NCI-H1417 treated with DMSO at 0.1 percent for 48 hours (cell line): ENCODE data around the gene HORMAD2.
"Not testable (repeated sequence)": the region's sequence is repeated elsewhere in the genome, so short reads cannot be mapped to it uniquely, and the experiment has no call there.

Experiments used
- DNase-seq: peaks from one replicate; lab custom pipeline; 2025; lab: John Stamatoyannopoulos, UW

Gene HORMAD2

GRCh38 chr22:30057375-30057774 lies 22.9 kb upstream of the HORMAD2 start:
- DNase-seq: no peak

GRCh38 chr22:30059346-30060020 lies 20.8 kb upstream of the HORMAD2 start:
- DNase-seq: not testable (repeated sequence)

- DNase-seq: not testable (repeated sequence)
Observed at GRCh38 chr22:30061094-30061493, 19.2 kb upstream of the HORMAD2 start.

- no peak for DNase-seq
Observed at GRCh38 chr22:30062259-30062658, 18.0 kb upstream of the HORMAD2 start.

- DNase-seq: no peak
Observed at GRCh38 chr22:30062950-30063349, 17.3 kb upstream of the HORMAD2 start.

DNA sequence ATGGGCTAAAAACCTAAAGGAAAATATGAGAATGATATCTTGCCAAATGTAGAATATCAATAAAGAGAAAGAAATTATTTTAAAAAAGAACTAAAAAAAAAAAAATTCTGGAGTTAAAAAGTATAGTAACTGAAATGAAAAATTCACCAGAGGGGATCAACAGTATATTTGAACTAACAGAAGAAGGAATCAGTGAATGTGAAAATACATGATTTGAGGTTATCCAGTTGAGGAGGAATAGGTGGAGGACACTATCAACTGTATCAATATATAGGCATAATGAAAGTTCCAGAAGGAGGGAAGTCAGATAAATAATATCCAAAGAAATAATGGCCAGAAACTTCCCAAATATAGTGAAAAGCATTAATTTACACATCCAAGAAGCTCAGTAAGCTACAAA lies 16.1 kb upstream of the HORMAD2 start:
- DNase-seq: no peak

DNA sequence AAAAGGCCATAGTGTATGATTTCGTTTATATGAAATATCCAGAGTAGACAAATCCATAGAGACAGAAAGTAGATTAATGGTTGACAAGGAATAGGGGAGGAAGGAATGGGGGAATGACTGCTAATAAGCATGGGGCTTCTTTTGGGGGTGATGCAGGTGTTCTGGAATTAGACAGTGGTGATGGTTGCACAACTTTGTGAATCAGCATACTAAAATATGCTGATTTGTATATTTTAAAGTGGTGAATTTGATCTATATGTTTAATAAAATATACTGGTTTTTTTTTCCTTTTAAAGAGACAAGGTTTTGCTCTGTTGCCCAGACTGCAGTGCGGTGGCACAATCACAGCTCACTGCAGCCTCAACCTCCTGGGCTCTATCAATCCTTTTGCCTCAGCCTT lies 6.5 kb upstream of the HORMAD2 start:
- DNase-seq: no peak

DNA sequence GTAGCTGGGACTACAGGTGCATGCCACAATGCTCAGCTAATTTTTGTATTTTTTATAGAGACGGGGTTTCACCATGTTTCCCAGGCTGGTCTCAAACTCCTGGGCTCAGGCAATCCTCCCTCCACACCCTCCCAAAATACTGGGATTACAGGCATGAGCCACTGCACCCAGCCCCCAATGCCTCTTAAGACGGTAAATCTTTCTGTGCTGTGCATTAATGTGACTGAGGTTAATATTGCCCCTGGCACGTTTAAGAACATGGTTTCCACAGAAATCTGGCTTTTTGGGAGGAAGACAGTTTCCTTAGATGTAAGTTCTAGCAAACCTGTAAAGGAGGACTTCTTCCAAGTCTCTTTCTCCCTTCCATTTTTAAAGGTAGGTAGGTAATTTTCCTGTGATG lies 6.1 kb upstream of the HORMAD2 start:
- no peak for DNase-seq

- DNase-seq: no peak
Observed at GRCh38 chr22:30074994-30075393, 5.3 kb upstream of the HORMAD2 start.

DNA sequence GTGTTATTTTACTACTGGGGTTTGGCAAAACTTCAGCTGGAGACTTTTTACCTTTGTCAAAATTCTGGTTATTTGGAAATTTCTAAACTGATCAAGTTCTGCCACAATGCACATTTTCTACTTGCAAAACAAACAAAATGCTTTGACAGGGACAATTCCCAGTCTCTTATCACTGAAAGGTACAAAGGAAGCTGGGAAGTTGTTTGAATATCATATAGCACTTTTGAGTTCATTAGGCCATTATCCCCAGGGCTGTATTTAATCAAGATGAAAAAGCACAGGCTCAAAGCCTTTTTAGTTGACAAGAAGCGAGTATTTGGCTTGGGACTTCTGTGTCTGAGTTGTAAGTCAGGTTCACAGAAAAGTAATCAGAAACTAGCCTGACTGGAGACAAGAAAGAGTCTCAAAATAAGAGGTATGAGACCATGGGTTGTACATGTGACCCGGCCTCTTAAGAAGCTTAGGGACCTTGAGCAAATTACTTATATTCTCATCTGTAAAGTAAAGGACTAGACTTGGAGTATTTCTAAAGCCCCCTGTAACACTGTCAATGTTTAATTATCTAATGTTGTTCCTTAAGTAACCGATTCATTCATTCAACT lies 2.9 kb upstream of the HORMAD2 start:
- no peak for DNase-seq

- DNase-seq: no peak
Observed at GRCh38 chr22:30078320-30079311, 1.6 kb upstream of the HORMAD2 start.

GRCh38 chr22:30080805-30081204 lies 541 bp downstream of the HORMAD2 start:
- no peak for DNase-seq

- DNase-seq: no peak
Observed at GRCh38 chr22:30086496-30086895, 6.2 kb downstream of the HORMAD2 start.

DNA sequence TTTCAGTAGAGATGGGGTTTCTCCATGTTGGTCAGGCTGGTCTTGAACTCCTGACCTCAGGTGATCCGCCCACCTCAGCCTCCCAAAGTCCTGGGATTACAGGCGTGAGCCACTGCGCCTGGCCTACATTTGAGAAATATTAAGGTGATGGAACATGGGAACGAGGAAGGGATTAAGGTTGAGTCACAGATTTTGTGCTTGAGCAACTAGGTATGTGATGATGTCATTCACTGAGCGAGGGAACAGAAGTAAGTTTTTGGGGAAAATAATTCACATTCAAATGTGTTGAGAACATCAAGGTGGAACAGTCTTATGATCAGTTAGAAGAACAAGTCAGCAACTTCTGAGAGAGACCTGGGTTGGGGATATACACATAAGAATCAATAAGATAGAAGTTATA lies 6.8 kb downstream of the HORMAD2 start:
- not testable (repeated sequence) for DNase-seq

DNA sequence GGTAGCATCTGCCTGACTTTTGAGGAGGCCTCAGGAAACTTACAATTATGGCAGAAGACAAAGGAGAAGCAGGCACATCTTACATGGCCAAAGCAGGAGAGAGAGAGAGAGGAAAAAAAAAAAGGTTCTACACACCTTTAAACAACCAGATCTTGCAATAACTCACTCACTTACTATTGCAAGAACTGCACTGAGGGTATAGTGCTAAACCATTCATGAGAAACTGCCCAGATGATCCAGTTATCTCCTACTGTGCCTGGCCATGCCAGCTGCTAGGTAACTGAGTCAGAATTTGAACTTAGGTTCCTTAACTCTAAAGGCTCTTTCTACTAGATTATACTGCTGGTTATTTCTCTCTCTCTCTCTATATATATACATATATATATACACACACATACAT lies 7.3 kb downstream of the HORMAD2 start:
- DNase-seq: no peak

GRCh38 chr22:30088468-30088867 lies 8.2 kb downstream of the HORMAD2 start:
- DNase-seq: no peak

DNA sequence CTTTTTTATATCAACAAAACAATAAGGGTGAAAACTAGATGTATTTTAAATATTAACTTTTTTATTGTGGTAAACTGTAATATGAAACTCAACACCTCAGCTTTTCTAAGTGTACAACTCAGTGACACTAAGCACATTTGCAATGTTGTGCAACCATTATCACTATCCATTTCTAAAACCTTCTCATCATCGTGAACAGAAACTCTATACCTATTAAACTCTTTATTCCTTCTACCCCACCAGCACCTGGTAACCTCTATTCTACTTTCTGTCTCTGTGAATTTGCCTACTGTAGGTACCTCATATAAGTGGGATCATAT lies 9.4 kb downstream of the HORMAD2 start:
- no peak for DNase-seq

DNA sequence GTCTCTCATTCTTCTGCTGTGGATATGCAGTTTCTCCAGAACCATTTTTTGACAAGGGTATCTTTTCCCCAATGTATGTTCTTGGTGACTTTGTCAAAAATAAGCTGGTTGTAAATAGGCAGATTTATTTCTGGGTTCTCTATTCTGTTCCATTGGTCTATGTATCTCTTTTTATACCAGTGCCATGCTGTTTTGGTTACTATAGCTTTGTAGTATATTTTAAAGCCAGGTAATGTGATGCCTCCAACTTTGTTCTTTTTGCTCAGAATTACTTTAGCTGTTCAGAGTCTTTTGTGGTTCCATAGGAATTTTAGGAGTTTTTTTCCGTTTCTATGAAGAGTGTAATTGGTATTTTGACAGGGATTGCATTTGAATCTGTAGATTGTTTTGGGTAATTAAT lies 12.4 kb downstream of the HORMAD2 start:
- no peak for DNase-seq

- DNase-seq: no peak
Observed at GRCh38 chr22:30094804-30095203, 14.5 kb downstream of the HORMAD2 start.

- DNase-seq: no peak
Observed at GRCh38 chr22:30097861-30098260, 17.6 kb downstream of the HORMAD2 start.

DNA sequence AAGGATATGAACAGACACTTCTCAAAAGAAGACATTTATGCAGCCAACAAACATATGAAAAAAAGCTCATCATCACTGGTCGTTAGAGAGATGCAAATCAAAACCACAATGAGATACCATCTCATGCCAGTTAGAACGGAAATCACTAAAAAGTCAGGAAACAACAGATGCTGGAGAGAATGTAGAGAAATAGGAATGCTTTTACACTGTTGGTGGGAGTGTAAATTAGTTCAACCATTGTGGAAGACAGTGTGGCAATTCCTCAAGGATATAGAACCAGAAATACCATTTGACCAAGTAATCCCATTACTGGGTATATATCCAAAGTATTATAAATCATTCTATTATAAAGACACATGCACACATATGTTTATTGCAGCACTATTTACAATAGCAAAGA lies 20.5 kb downstream of the HORMAD2 start:
- not testable (repeated sequence) for DNase-seq

DNA sequence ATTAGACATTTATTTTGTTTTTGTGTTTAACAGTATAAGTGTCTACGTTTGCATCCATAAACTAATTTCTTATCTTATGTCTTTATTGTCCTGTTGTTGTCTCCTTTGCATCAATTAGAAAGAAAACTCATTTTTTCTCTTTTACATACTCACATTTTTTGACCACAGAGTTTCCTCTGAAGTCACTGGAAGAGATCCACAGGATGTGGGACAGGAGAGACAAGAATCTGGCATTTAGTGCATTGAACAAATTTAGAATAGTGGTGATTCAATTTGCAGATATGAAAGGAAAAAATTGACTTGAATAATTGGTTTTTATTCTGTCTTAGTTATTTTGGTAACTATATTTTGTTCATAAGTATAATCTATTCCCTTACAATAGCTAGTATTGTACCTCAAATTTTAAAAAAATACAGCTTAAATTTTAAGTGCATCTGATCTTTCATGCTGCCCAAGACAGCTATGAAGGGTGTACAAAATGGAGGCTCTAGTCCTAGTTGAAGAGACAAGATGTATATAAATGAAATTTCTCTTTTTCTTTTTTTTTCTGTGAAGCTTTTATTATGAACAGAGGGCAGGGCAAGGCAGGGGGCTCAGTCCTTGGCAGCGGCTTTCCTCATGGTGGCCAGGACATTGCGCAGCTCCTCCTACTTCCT lies 24.4 kb downstream of the HORMAD2 start:
- DNase-seq: no peak
